GM12878 (cell line): ENCODE results near the gene SCLY. TPM values are rescaled to one million over a fixed set of nuclear protein-coding genes. Genes with fewer than 3 reads are reported as not detected.

ENCODE experiments used
- ATAC-seq: fragments of 200-7000 bp; cut with Tn5 transposase; 3 replicates; pipeline ENCODE4 v1.9.1; 2020; ENCODE audit warnings: mild to moderate bottlenecking, moderate library complexity
- BruUV-seq: library from RNA; stranded (reverse); fragments of 400-500 nt; replicated peaks from 2 replicates; lab custom pipeline; 2021; lab: Mats Ljungman, UMichigan
- CTCF ChIA-PET: fragments of 300-600 bp; sonication (Branson Sonifier 250); formaldehyde crosslinking; extraction: SDS; loops from one replicate; lab custom pipeline; 2021; ENCODE audit warnings: inconsistent platforms; lab: Yijun Ruan, JAX
- POLR2A ChIA-PET: fragments of 350-600 bp; formaldehyde crosslinking; extraction: SDS; loops from one replicate; lab custom pipeline; 2021; ENCODE audit warnings: inconsistent platforms; lab: Charles Lee
- RAD21 ChIA-PET: fragments of 300-600 bp; sonication (Branson Sonifier 250); formaldehyde crosslinking; loops from one replicate; lab custom pipeline; 2023; ENCODE audit warnings: antibody characterized with exemption; ENCODE audit not compliant: unreplicated experiment; lab: Charles Lee
- SMC1A ChIA-PET: fragments of 300-600 bp; sonication (Branson Sonifier 250); formaldehyde crosslinking; loops from one replicate; lab custom pipeline; 2023; ENCODE audit not compliant: unreplicated experiment, uncharacterized antibody; lab: Charles Lee
- DNase-seq: peaks from one replicate; pipeline ENCODE4 v3.0.0-alpha.2; 2011; ENCODE audit warnings: low read depth, low spot score
- FAIRE-seq: peaks from 3 replicates; lab custom pipeline; 2011; peaks lifted over from hg19 to GRCh38; lab: Jason Lieb, UNC
- H2AFZ ChIP-seq: 2 replicates; pipeline ENCODE4 v1.6.0; 2011; ENCODE audit warnings: low read depth, low read length, control low read depth; ENCODE audit not compliant: control insufficient read depth
- H3K27ac ChIP-seq: 2 replicates; pipeline ENCODE4 v1.5.1; 2011; ENCODE audit warnings: control low read depth; ENCODE audit not compliant: control insufficient read depth, insufficient read depth
- H3K27me3 ChIP-seq, 2 experiments: replicated peaks in 1 of 2; 2 replicates each; pipeline versions ENCODE4 v1.6.0 to v1.6.1; 2011; ENCODE audit warnings: low read length in 1 of 2; ENCODE audit not compliant: control insufficient read depth in 2 of 2, insufficient read depth in 2 of 2
- H3K36me3 ChIP-seq, 2 experiments: 2 replicates each; pipeline ENCODE4 v1.5.1; 2011; ENCODE audit warnings: low read length in 1 of 2; ENCODE audit not compliant: control insufficient read depth in 2 of 2, insufficient read depth in 2 of 2
- H3K4me1 ChIP-seq: 2 replicates; pipeline ENCODE4 v1.6.1; 2011; ENCODE audit warnings: mild to moderate bottlenecking, low read length, moderate library complexity, mixed read lengths; ENCODE audit not compliant: control insufficient read depth, insufficient read depth
- H3K4me2 ChIP-seq: 2 replicates; pipeline ENCODE4 v1.6.0; 2011; ENCODE audit warnings: control low read depth; ENCODE audit not compliant: control insufficient read depth, insufficient read depth
- H3K4me3 ChIP-seq: fragments of 200-600 bp; sonication (generic); 2 replicates; pipeline ENCODE4 v1.5.1; 2016
- H3K79me2 ChIP-seq: 2 replicates; pipeline ENCODE4 v1.6.0; 2011; ENCODE audit warnings: low read length; ENCODE audit not compliant: control insufficient read depth, insufficient read depth
- H3K9ac ChIP-seq: 2 replicates; pipeline ENCODE4 v1.8.0; 2011; ENCODE audit warnings: low read length, control low read depth, mixed read lengths; ENCODE audit not compliant: control insufficient read depth, insufficient read depth
- H3K9me3 ChIP-seq: replicated peaks from 3 replicates; pipeline ENCODE4 v1.5.1; 2011; ENCODE audit warnings: mild to moderate bottlenecking, low read length; ENCODE audit not compliant: control insufficient read depth, insufficient read depth
- H4K20me1 ChIP-seq: 2 replicates; pipeline ENCODE4 v1.6.0; 2011; ENCODE audit not compliant: control insufficient read depth, insufficient read depth
- BMI1 ChIP-seq: fragments of 450-650 bp; IDR thresholded peaks from 2 replicates; pipeline ENCODE4 v1.6.1; 2016; ENCODE audit warnings: mild to moderate bottlenecking, moderate library complexity, borderline replicate concordance
- CUX1 ChIP-seq: IDR thresholded peaks from 2 replicates; pipeline ENCODE4 v1.6.1; 2012; ENCODE audit warnings: improper control_type of control experiment, low read depth, low read length; ENCODE audit not compliant: insufficient replicate concordance
- FOXM1 ChIP-seq: IDR thresholded peaks from 2 replicates; pipeline ENCODE4 v1.6.1; 2012; ENCODE audit warnings: low read depth, mild to moderate bottlenecking, inconsistent platforms, low read length, moderate library complexity
- GABPA ChIP-seq: IDR thresholded peaks from 2 replicates; pipeline ENCODE4 v1.6.1; 2014; ENCODE audit warnings: antibody characterized with exemption, low read depth, mild to moderate bottlenecking, inconsistent platforms
- MEF2A ChIP-seq: IDR thresholded peaks from 2 replicates; pipeline ENCODE4 v1.6.1; 2011; ENCODE audit warnings: low read depth, mild to moderate bottlenecking, low read length, moderate library complexity; ENCODE audit not compliant: insufficient read depth
- NR2F1 ChIP-seq: fragments of 450-650 bp; conservative IDR thresholded peaks from 2 replicates; pipeline ENCODE4 v1.6.1; 2017; ENCODE audit warnings: mild to moderate bottlenecking
- PBX3 ChIP-seq: IDR thresholded peaks from 2 replicates; pipeline ENCODE4 v1.6.1; 2011; ENCODE audit warnings: mild to moderate bottlenecking, low read depth, low read length, moderate library complexity; ENCODE audit not compliant: insufficient replicate concordance
- RFX5 ChIP-seq: IDR thresholded peaks from 2 replicates; pipeline ENCODE4 v1.6.1; 2011; ENCODE audit warnings: low read depth, low read length, improper control_type of control experiment
- SMAD5 ChIP-seq: IDR thresholded peaks from 2 replicates; pipeline ENCODE4 v1.6.1; 2016; ENCODE audit warnings: antibody characterized with exemption, low read depth
- SPI1 ChIP-seq: IDR thresholded peaks from 2 replicates; pipeline ENCODE4 v1.6.1; 2011; ENCODE audit warnings: low read depth, mild to moderate bottlenecking, low read length, moderate library complexity, borderline replicate concordance; ENCODE audit not compliant: insufficient read depth
- SRF ChIP-seq, 2 experiments: IDR thresholded peaks; 2 replicates each; pipeline ENCODE4 v1.6.1; 2011; ENCODE audit warnings: low read depth in 2 of 2, low read length in 2 of 2, mild to moderate bottlenecking in 1 of 2, moderate library complexity in 1 of 2
- WGBS: methylation state at CpG from one replicate; pipeline ENCODE4 v1.1.6; 2016; ENCODE audit warnings: low lambda C conversion rate; ENCODE audit not compliant: insufficient replicate concordance, insufficient coverage; ENCODE audit errors: missing lambda C conversion rate; 5-methylcytosine and 5-hydroxymethylcytosine counted together
- in situ Hi-C: fragments of 300-500 bp; cut with MboI; formaldehyde crosslinking; loops from 9 replicates; pipeline ENCODE4 v1.14.3; 2018; ENCODE audit warnings: mixed read lengths
- intact Hi-C: fragments of 100-400 bp; cut with micrococcal nuclease; formaldehyde crosslinking; loops from one replicate; pipeline ENCODE4 v1.14.2; 2022; ENCODE audit not compliant: unreplicated experiment
- polyA plus RNA-seq, 11 experiments: library from polyadenylated mRNA; depleted of rRNA in 4 of 11; unstranded in 6 of 11; stranded (reverse) in 5 of 11; fragments of >200 nt; fragmentation: Nextera tagmentation in 4 of 11; fragmentation: Illumina TruSeq in 1 of 11; extraction: Ambion mirVana in 4 of 11; extraction: Trizol in 1 of 11; gene quantifications; 1 replicate in 1 of 11; 2 replicates in 10 of 11; pipeline versions ENCODE4 v1.2.1 to v1.2.3, GENCODE V29; 2011 to 2016; ENCODE audit warnings: inconsistent platforms in 2 of 11, missing spikeins in 2 of 11, low read depth in 1 of 11
- total RNA-seq, 4 experiments: library from RNA; depleted of rRNA in 3 of 4; stranded (reverse); fragments of >200 nt in 3 of 4; fragmentation: Illumina TruSeq in 1 of 4; extraction: Trizol in 1 of 4; gene quantifications; 2 replicates each; pipeline versions ENCODE4 v1.2.1 to v1.2.3, GENCODE V29; 2013 to 2021

SCLY gene
- total and polyA plus RNA-seq, 10 of the 15 experiments (the other 5 are each of a cell fraction or from before 2014, with no cell fraction given): 3.3 to 49.1 (median 32.3) TPM

- TF ChIP-seq CUX1: no peak
- TF ChIP-seq NR2F1: no peak
- TF ChIP-seq RFX5: no peak
- TF ChIP-seq FOXM1: no peak
These were observed 33.7 kb upstream of the SCLY start (continued) for GRCh38 chr2:238027058-238027457.

GRCh38 chr2:238027591-238028415, 33.0 kb upstream of the SCLY start:
- Histone ChIP-seq H2AFZ (no peak overlapping the region), H3K4me2 (no peak overlapping the region), H3K4me3 (no peak overlapping the region), H3K27me3 (no peaks in the 10 kb centered on the region), H3K9me3 (no peaks in the 10 kb centered on the region), H3K79me2 (no peaks in the 10 kb centered on the region), H3K27ac (no peak overlapping the region), H3K4me1 (peaks cover 3% of the 10 kb centered on the region; the same call in 1 of the 2 replicates), H4K20me1 (no peaks in the 10 kb centered on the region), H3K36me3 (peaks cover 10 to 13% of the 10 kb centered on the region in 2 experiments), H3K9ac (no peak overlapping the region)
- no peak for DNase-seq
- no peak for FAIRE-seq
- no peak for TF ChIP-seq PBX3
- TF ChIP-seq MEF2A: no peak
- no peak for TF ChIP-seq SMAD5
- TF ChIP-seq SPI1: no peak
- TF ChIP-seq GABPA: no peak
- no peak for TF ChIP-seq SRF (IDR thresholded peaks at IDR 0.05; ENCODE audit: low read depth in 2 of 2, low read length in 2 of 2)
- TF ChIP-seq BMI1: no peak
- in situ Hi-C loops (no loop called here), intact Hi-C loops (no loop called here)
- POLR2A ChIA-PET: interaction anchor here (0.5 kb wide), 1 partner anchor 20 kb away, joined by 3 read pairs; no protein-coding TSS in a partner anchor
- no peak for ATAC-seq
- 87% methylated on average over 9 of the region's 9 CpGs for WGBS
- CTCF ChIA-PET: interaction anchor here (0.6 to 1.4 kb wide), 2 partner anchors 59 to 160 kb away, joined by 3 read pairs; no protein-coding TSS in a partner anchor
- no TSS peak for BruUV-seq
- SMC1A ChIA-PET: interaction anchor here (0.7 to 1.0 kb wide), 5 partner anchors 14 to 176 kb away, joined by 3 to 6 read pairs (median 3); no protein-coding TSS in a partner anchor
- RAD21 ChIA-PET: no interaction called here
